ENCODE data around the gene PALLD.

DNA sequence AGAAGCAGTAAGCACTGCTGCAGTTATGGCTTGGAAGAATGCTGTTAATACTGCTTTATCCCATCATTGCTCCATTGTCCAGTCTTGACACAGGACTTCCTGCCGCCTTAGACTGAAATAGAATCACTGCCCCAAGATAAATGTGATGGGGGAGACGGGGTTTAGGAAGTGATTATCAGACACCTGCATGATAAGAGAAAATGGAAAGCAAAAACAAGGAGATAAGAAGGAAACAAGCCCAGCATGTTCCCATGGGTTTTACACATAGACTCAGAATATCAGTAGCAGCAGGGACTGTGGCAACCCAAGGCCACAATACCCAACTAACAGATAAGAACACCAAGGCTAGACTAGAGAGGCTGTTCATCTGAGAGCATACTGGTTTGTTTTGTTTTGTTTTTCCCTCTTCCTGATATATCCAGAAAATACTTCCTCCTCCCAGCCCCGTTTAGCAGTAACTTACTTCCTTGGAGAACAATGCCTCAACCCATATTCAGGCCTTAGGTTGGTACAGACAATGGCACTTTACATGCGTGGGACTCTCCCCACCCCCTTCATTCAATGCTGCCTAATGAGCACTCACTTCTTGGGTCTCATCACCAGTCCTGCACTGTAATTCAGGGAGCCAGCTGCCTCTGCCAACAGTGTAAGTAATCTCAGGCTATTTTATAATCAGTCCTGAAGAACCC lies 280.6 kb downstream of the PALLD start:
- TF ChIP-seq CTCF (IDR thresholded peaks at IDR 0.05; ENCODE audit: borderline replicate concordance, extremely low read depth, low read length, poor library complexity, severe bottlenecking) (no peak), EZH2 (IDR thresholded peaks at IDR 0.05; ENCODE audit: borderline replicate concordance, low read depth, low read length, severe bottlenecking) (no peak)
